Breast epithelium (tissue), 3 donors: ENCODE measurements around the gene ALDH1L1.

Source experiments
- POLR2A ChIP-seq: fragments of 450-650 bp; IDR thresholded peaks from one replicate; pipeline ENCODE4 v1.6.1; 2016; ENCODE audit warnings: antibody characterized with exemption, mild to moderate bottlenecking, moderate library complexity
- TF ChIP-seq, protein P1 (sequence below), 3 donors: fragments of 450-650 bp; IDR thresholded peaks; one replicate each; pipeline ENCODE4 v1.5.1; 2016 to 2017; ENCODE audit warnings: antibody characterized with exemption in 3 of 3, mild to moderate bottlenecking in 3 of 3, moderate library complexity in 3 of 3

DNA sequence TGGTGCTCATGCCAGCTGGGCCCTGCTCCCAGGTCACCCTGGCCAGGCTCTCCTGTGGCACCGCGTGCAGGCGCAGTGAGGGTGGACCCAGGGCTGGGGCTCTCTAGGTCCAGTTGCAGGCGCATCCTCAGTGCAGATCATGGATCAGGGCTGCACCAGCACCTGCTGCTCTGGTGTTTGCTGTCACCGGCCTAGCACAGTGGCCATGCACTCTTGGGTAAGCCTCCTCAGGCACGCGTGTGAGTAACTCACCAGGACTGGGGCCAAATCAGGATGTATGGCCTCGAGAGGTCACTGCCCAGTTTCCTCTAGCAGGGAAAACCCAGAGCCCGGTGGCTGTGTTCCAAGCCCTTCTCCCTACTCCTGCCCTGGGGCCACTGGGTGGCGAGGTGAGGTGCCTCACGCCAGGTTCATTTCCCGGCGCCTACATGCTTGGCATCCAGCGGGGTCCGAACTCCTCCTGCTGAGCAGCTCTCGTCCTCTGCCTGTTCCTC is 50.9 kb downstream of the ALDH1L1 start:
- TF ChIP-seq, protein P1, sequence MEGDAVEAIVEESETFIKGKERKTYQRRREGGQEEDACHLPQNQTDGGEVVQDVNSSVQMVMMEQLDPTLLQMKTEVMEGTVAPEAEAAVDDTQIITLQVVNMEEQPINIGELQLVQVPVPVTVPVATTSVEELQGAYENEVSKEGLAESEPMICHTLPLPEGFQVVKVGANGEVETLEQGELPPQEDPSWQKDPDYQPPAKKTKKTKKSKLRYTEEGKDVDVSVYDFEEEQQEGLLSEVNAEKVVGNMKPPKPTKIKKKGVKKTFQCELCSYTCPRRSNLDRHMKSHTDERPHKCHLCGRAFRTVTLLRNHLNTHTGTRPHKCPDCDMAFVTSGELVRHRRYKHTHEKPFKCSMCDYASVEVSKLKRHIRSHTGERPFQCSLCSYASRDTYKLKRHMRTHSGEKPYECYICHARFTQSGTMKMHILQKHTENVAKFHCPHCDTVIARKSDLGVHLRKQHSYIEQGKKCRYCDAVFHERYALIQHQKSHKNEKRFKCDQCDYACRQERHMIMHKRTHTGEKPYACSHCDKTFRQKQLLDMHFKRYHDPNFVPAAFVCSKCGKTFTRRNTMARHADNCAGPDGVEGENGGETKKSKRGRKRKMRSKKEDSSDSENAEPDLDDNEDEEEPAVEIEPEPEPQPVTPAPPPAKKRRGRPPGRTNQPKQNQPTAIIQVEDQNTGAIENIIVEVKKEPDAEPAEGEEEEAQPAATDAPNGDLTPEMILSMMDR (IDR thresholded peaks at IDR 0.05) = no peak
- no peak for TF ChIP-seq POLR2A
